HCT116 (cell line): ENCODE results near the gene DDX54. TPM values are rescaled to one million over a fixed set of nuclear protein-coding genes. Genes with fewer than 3 reads are reported as not detected.
A peak's percentile ranks its signal among the peaks of the same experiment; 100 is the strongest.

ENCODE experiments used
- ATAC-seq: fragments of 200-7000 bp; cut with Tn5 transposase; 2 replicates; pipeline ENCODE4 v1.9.1; 2020; ENCODE audit warnings: mild to moderate bottlenecking, moderate library complexity
- BruUV-seq: library from RNA; stranded (reverse); fragments of 400-500 nt; replicated peaks from 2 replicates; lab custom pipeline; 2021; lab: Mats Ljungman, UMichigan
- CTCF ChIA-PET: fragments of 300-600 bp; sonication (Branson Sonifier 250); formaldehyde crosslinking; loops from one replicate; lab custom pipeline; 2021; ENCODE audit warnings: antibody characterized with exemption; lab: Charles Lee
- POLR2A ChIA-PET: fragments of 300-600, 350-600 bp; sonication (Branson Sonifier 250); formaldehyde crosslinking; loops from one replicate; lab custom pipeline; 2021; ENCODE audit warnings: antibody characterized with exemption; lab: Charles Lee
- RAD21 ChIA-PET, 2 experiments: fragments of 300-600 bp; sonication (Branson Sonifier 250); formaldehyde crosslinking; loops; one replicate each; lab custom pipeline; 2023; ENCODE audit warnings: low total read pairs in 2 of 2; ENCODE audit not compliant: uncharacterized antibody in 2 of 2, unreplicated experiment in 2 of 2, low non-redundant PET in 1 of 2; lab: Charles Lee
- DNase-seq: peaks from one replicate; pipeline ENCODE4 v3.0.0-alpha.2; 2010; ENCODE audit warnings: low read depth, low spot score
- H2AFZ ChIP-seq: fragments of 200-600 bp; shearing (Covaris generic), sonication (generic); 2 replicates; pipeline ENCODE4 v1.6.1; 2017; ENCODE audit warnings: low read depth, mixed run types, mixed read lengths, antibody characterized with exemption, low read length; ENCODE audit not compliant: poor library complexity, severe bottlenecking
- H3K27ac ChIP-seq: 2 replicates; pipeline ENCODE4 v1.5.1; 2012; ENCODE audit warnings: low read depth, low read length
- H3K27me3 ChIP-seq: fragments of 200-600 bp; sonication (generic); 2 replicates; pipeline ENCODE4 v1.6.1; 2016; ENCODE audit warnings: mixed run types, low read length, mixed read lengths; ENCODE audit not compliant: insufficient read depth
- H3K36me3 ChIP-seq, 2 experiments: fragments of 200-500 bp in 1 of 2; fragments of 200-600 bp in 1 of 2; sonication (Bioruptor generic) in 1 of 2; sonication (generic) in 1 of 2; 2 replicates each; pipeline versions ENCODE4 v1.5.1 to v1.6.1; 2014 to 2016; ENCODE audit warnings: low read length in 2 of 2, inconsistent platforms in 1 of 2, mixed read lengths in 1 of 2, mixed run types in 1 of 2; ENCODE audit not compliant: insufficient read depth in 2 of 2, control insufficient read depth in 1 of 2
- H3K4me1 ChIP-seq, 2 experiments: fragments of 200-600 bp in 1 of 2; sonication (generic) in 1 of 2; 2 replicates each; pipeline versions ENCODE4 v1.5.1 to v1.6.1; 2012 to 2017; ENCODE audit warnings: low read length in 2 of 2, inconsistent platforms in 1 of 2, mild to moderate bottlenecking in 1 of 2, mixed read lengths in 1 of 2, mixed run types in 1 of 2, moderate library complexity in 1 of 2; ENCODE audit not compliant: insufficient read depth in 2 of 2, control insufficient read depth in 1 of 2
- H3K4me2 ChIP-seq: fragments of 200-600 bp; sonication (generic); 2 replicates; pipeline ENCODE4 v1.6.1; 2017; ENCODE audit warnings: mixed run types, low read length, mixed read lengths
- H3K4me3 ChIP-seq, 2 experiments: fragments of 200-600 bp in 1 of 2; sonication (generic) in 1 of 2; replicated peaks in 1 of 2; 2 replicates each; pipeline ENCODE4 v1.5.1; 2011 to 2016; ENCODE audit warnings: low read length in 2 of 2, control low read depth in 1 of 2, low read depth in 1 of 2, mild to moderate bottlenecking in 1 of 2, mixed read lengths in 1 of 2, mixed run types in 1 of 2
- H3K79me2 ChIP-seq: fragments of 200-600 bp; sonication (generic); 2 replicates; pipeline ENCODE4 v1.6.1; 2017; ENCODE audit warnings: mild to moderate bottlenecking, mixed run types, low read length, moderate library complexity, mixed read lengths; ENCODE audit not compliant: insufficient read depth
- H3K9ac ChIP-seq: fragments of 200-600 bp; sonication (generic); 2 replicates; pipeline ENCODE4 v1.6.1; 2016; ENCODE audit warnings: low read length, mixed read lengths
- H3K9me2 ChIP-seq: fragments of 200-600 bp; sonication (generic), shearing (Covaris generic); 2 replicates; pipeline ENCODE4 v1.6.1; 2017; ENCODE audit warnings: mixed run types, mild to moderate bottlenecking, moderate library complexity; ENCODE audit not compliant: insufficient read depth
- H3K9me3 ChIP-seq, 2 experiments: fragments of 200-500 bp in 1 of 2; fragments of 200-600 bp in 1 of 2; sonication (Bioruptor generic) in 1 of 2; sonication (generic) in 1 of 2; 2 replicates each; pipeline ENCODE4 v1.6.1; 2014 to 2017; ENCODE audit warnings: low read length in 2 of 2, mixed read lengths in 2 of 2, inconsistent platforms in 1 of 2, low read depth in 1 of 2, mild to moderate bottlenecking in 1 of 2, mixed run types in 1 of 2, moderate library complexity in 1 of 2; ENCODE audit not compliant: control insufficient read depth in 1 of 2, insufficient read depth in 1 of 2
- H4K20me1 ChIP-seq: fragments of 200-600 bp; sonication (generic), shearing (Covaris generic); 2 replicates; pipeline ENCODE4 v1.6.1; 2017; ENCODE audit warnings: mixed run types, mild to moderate bottlenecking, moderate library complexity; ENCODE audit not compliant: insufficient read depth
- CBX3 ChIP-seq: IDR thresholded peaks from 2 replicates; pipeline ENCODE4 v1.6.1; 2012; ENCODE audit warnings: low read depth
- CEBPB ChIP-seq: IDR thresholded peaks from 2 replicates; pipeline ENCODE4 v1.6.1; 2012; ENCODE audit warnings: low read depth
- EGR1 ChIP-seq: IDR thresholded peaks from 2 replicates; pipeline ENCODE4 v1.6.1; 2012; ENCODE audit warnings: low read depth
- RAD21 ChIP-seq: IDR thresholded peaks from 2 replicates; pipeline ENCODE4 v1.6.1; 2012; ENCODE audit warnings: low read depth, mild to moderate bottlenecking
- ZNF274 ChIP-seq: fragments of 200-500 bp; sonication (Bioruptor generic); IDR thresholded peaks from 2 replicates; pipeline ENCODE4 v1.6.1; 2014; ENCODE audit warnings: mild to moderate bottlenecking, low read depth, low read length, inconsistent platforms
- intact Hi-C: fragments of 100-400 bp; cut with micrococcal nuclease; formaldehyde crosslinking; loops from 2 replicates; pipeline ENCODE4 v1.10.0; 2022
- total RNA-seq: library from RNA; stranded (reverse); gene quantifications from one replicate; pipeline ENCODE4 v1.2.1, GENCODE V29; 2021; ENCODE audit not compliant: unreplicated experiment
- TF ChIP-seq, protein P1 (sequence below), 3 experiments: fragments of 200-600 bp in 1 of 3; sonication (generic) in 1 of 3; IDR thresholded peaks in 2 of 3; conservative IDR thresholded peaks in 1 of 3; 2 replicates each; pipeline ENCODE4 v1.5.1; 2012 to 2017; ENCODE audit warnings: low read depth in 2 of 3, low read length in 2 of 3, antibody characterized with exemption in 1 of 3, borderline replicate concordance in 1 of 3, control low read depth in 1 of 3, mild to moderate bottlenecking in 1 of 3, mixed read lengths in 1 of 3, mixed run types in 1 of 3, moderate library complexity in 1 of 3; ENCODE audit not compliant: insufficient read depth in 1 of 3
- TF ChIP-seq, protein P2 (sequence below): IDR thresholded peaks from 2 replicates; pipeline ENCODE4 v1.6.1; 2012; ENCODE audit warnings: low read depth

The DDX54 gene
- total RNA-seq, 1 experiment from 2014 or later: 110 TPM

DNA sequence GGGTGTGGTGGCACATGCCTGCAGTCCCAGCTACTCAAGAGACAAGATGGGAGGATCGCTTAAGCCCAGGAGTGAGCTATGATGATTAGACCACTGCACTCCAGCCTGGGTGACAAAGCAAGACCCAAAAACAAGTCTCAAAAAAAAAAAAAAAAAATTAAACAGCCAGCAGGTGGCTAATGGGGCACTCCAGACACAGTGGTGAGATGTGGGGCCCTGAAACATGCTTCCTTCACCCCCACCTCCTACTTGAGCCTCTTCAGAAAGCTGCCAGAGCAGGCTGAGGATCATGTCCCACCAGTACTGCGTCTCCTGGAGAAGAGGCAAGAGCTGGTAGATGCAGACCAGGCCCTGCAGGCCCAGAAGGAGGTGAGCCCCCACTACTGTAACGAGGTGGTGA, 33.6 kb downstream of the DDX54 start:
- H3K4me1 ChIP-seq: peaks cover 19 to 36% of the 10 kb centered on the region in 2 experiments
- H3K79me2 ChIP-seq: no peaks in the 10 kb centered on the region
- no peak overlapping the region for H3K9ac ChIP-seq
- intact Hi-C loops: no loop called here
- no peaks in the 10 kb centered on the region for H3K9me3 ChIP-seq
- no peaks in the 10 kb centered on the region for H3K27me3 ChIP-seq
- no peaks in the 10 kb centered on the region for H4K20me1 ChIP-seq
- no peak overlapping the region for H3K27ac ChIP-seq
- DNase-seq (no peak), ATAC-seq (no peak)
- no peak for TF ChIP-seq RAD21
- TF ChIP-seq, protein P1, sequence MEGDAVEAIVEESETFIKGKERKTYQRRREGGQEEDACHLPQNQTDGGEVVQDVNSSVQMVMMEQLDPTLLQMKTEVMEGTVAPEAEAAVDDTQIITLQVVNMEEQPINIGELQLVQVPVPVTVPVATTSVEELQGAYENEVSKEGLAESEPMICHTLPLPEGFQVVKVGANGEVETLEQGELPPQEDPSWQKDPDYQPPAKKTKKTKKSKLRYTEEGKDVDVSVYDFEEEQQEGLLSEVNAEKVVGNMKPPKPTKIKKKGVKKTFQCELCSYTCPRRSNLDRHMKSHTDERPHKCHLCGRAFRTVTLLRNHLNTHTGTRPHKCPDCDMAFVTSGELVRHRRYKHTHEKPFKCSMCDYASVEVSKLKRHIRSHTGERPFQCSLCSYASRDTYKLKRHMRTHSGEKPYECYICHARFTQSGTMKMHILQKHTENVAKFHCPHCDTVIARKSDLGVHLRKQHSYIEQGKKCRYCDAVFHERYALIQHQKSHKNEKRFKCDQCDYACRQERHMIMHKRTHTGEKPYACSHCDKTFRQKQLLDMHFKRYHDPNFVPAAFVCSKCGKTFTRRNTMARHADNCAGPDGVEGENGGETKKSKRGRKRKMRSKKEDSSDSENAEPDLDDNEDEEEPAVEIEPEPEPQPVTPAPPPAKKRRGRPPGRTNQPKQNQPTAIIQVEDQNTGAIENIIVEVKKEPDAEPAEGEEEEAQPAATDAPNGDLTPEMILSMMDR (IDR thresholded peaks at IDR 0.05 in 2 of 3, conservative IDR thresholded peaks at IDR 0.05 in 1 of 3; ENCODE audit: borderline replicate concordance in 1 of 3, insufficient read depth in 1 of 3, low read depth in 2 of 3, low read length in 2 of 3): 0 out of 6 replicates have a peak, but pooled peaks of 1 of the 3 experiments have one; percentile 2
- H3K4me3 ChIP-seq: no peak overlapping the region
- H3K9me2 ChIP-seq: no peaks in the 10 kb centered on the region
- no peak overlapping the region for H2AFZ ChIP-seq
- ChIA-PET RAD21 (no interaction called here), CTCF (interaction anchor here (1.0 kb wide), 1 partner anchor 11 kb away, joined by 4 read pairs; no protein-coding TSS in a partner anchor), POLR2A (no interaction called here)
- no peak overlapping the region for H3K4me2 ChIP-seq
- H3K36me3 ChIP-seq: no peaks in the 10 kb centered on the region
- BruUV-seq: no TSS peak

DNA sequence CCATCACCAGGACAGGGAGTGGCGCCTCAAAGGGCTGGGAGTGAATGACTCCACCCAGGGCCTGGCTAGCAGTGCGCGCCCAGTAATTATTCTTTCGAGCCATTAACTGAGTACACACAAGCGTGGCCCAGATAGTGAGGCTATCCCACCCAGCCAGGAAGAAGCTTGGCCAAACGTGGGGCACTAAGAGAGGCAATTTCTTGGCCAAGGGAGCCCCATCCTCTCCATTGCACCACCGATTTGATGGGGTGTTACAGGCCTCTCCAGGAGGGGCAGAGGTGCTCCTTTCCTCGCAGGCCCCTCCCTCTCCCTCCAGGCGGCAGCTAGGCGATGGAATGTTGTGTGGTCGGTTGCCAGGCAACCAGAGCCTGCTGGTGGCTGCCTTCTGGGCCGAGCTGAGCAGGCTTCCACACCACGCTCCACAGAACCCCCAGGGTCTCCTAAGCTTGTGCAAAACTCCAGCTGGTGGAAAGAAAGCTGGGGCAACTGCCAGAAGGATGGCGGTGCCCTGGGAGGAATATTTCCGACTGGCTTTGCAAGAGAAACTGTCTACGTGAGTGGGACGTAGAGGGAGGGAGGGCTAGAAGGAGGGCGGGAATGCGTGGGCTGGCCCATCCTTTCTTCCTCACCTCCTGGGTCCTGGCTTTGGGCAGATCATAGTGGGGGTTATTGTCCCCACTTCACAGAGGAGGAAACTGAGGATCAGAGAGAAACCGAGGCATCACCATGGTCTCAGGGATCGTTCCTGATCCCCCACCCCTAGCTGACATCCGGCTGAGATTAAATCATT, 35.7 kb downstream of the DDX54 start, which contains the start of gene CFAP73:
TSS of gene CFAP73 (plus strand) at position 364 of the 790 bp plus-strand sequence. CDS start at position 498, 134 bp downstream.
- H3K4me1 ChIP-seq: peaks cover 19 to 36% of the 10 kb centered on the region in 2 experiments
- peak within 1 kb of the TSS; percentile 48 for H3K9ac ChIP-seq
- 0 out of 2 replicates have a peak within 1 kb of the TSS, but pooled peaks have one; percentile 5 for H3K27ac ChIP-seq
- TF ChIP-seq ZNF274 (no peak), CBX3 (no peak), CEBPB (no peak), EGR1 (no peak), RAD21 (no peak)
- TF ChIP-seq, protein P2, sequence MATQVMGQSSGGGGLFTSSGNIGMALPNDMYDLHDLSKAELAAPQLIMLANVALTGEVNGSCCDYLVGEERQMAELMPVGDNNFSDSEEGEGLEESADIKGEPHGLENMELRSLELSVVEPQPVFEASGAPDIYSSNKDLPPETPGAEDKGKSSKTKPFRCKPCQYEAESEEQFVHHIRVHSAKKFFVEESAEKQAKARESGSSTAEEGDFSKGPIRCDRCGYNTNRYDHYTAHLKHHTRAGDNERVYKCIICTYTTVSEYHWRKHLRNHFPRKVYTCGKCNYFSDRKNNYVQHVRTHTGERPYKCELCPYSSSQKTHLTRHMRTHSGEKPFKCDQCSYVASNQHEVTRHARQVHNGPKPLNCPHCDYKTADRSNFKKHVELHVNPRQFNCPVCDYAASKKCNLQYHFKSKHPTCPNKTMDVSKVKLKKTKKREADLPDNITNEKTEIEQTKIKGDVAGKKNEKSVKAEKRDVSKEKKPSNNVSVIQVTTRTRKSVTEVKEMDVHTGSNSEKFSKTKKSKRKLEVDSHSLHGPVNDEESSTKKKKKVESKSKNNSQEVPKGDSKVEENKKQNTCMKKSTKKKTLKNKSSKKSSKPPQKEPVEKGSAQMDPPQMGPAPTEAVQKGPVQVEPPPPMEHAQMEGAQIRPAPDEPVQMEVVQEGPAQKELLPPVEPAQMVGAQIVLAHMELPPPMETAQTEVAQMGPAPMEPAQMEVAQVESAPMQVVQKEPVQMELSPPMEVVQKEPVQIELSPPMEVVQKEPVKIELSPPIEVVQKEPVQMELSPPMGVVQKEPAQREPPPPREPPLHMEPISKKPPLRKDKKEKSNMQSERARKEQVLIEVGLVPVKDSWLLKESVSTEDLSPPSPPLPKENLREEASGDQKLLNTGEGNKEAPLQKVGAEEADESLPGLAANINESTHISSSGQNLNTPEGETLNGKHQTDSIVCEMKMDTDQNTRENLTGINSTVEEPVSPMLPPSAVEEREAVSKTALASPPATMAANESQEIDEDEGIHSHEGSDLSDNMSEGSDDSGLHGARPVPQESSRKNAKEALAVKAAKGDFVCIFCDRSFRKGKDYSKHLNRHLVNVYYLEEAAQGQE: no peak
- intact Hi-C loops: no loop called here
- H3K4me2 ChIP-seq: peak within 1 kb of the TSS; percentile 75
- RAD21 ChIA-PET: interaction anchor here (0.6 kb wide), 2 partner anchors 14 to 157 kb away, joined by 3 read pairs; partner anchors contain the start of gene RASAL1 (in 1 of the 2)
- H3K79me2 ChIP-seq: no peaks in the 10 kb centered on the region
- no TSS peak for BruUV-seq
- CTCF ChIA-PET: interaction anchor here (1.1 to 1.3 kb wide), 3 partner anchors 14 to 157 kb away, joined by 3 to 5 read pairs (median 3); partner anchors contain the start of gene RASAL1
- ATAC-seq (peak; percentile 81), DNase-seq (peak; percentile 62)
- no peaks in the 10 kb centered on the region for H3K36me3 ChIP-seq
- H3K27me3 ChIP-seq: no peaks in the 10 kb centered on the region
- H4K20me1 ChIP-seq: no peaks in the 10 kb centered on the region
- H3K4me3 ChIP-seq: peak within 1 kb of the TSS; percentile 16 to 36
- POLR2A ChIA-PET: no interaction called here
- H2AFZ ChIP-seq: peak within 1 kb of the TSS; percentile 97
- no peaks in the 10 kb centered on the region for H3K9me3 ChIP-seq
- no peaks in the 10 kb centered on the region for H3K9me2 ChIP-seq
